CD4-positive, alpha-beta memory T cell (primary cell): ENCODE results near the gene CCDC71. TPM values are rescaled to one million over a fixed set of nuclear protein-coding genes. Genes with fewer than 3 reads are reported as not detected.

ENCODE experiments used
- CTCF ChIA-PET: fragments of 350-600 bp; sonication (Branson Sonifier 250); formaldehyde crosslinking; loops from one replicate; lab custom pipeline; 2021; ENCODE audit warnings: inconsistent platforms; ENCODE audit not compliant: partially characterized antibody; lab: Charles Lee
- POLR2A ChIA-PET: fragments of 350-600 bp; sonication (Branson Sonifier 250); formaldehyde crosslinking; loops from one replicate; lab custom pipeline; 2021; ENCODE audit not compliant: partially characterized antibody; lab: Charles Lee
- DNase-seq, 5 donors: peaks; one replicate each; pipeline versions ENCODE4 v3.0.0 to v3.0.0-alpha.2; 2020 to 2022; ENCODE audit warnings: mixed read lengths in 1 of 5
- H3K27ac ChIP-seq: one replicate; pipeline ENCODE4 v1.7.0; 2013; ENCODE audit warnings: low read depth, low read length
- H3K27me3 ChIP-seq: 2 replicates; pipeline ENCODE4 v1.7.0; 2013; ENCODE audit warnings: mild to moderate bottlenecking, low read length, moderate library complexity; ENCODE audit not compliant: insufficient read depth
- H3K36me3 ChIP-seq: 2 replicates; pipeline ENCODE4 v1.7.0; 2013; ENCODE audit warnings: mild to moderate bottlenecking, low read length, moderate library complexity; ENCODE audit not compliant: insufficient read depth
- H3K4me1 ChIP-seq: 2 replicates; pipeline ENCODE4 v1.7.0; 2013; ENCODE audit warnings: mild to moderate bottlenecking, low read length, moderate library complexity; ENCODE audit not compliant: insufficient read depth
- H3K4me3 ChIP-seq, 2 donors: one replicate each; pipeline ENCODE4 v1.7.0; 2013; ENCODE audit warnings: low read length in 2 of 2, mild to moderate bottlenecking in 1 of 2
- H3K9me3 ChIP-seq, 2 donors: one replicate each; pipeline ENCODE4 v1.7.0; 2013; ENCODE audit warnings: low read length in 2 of 2, control low read depth in 1 of 2; ENCODE audit not compliant: control insufficient read depth in 1 of 2
- H3K27ac Mint-ChIP-seq, 7 donors: one replicate each; pipeline ENCODE4 v1.8.0; 2020 to 2021; ENCODE audit warnings: mixed read lengths in 7 of 7, mild to moderate bottlenecking in 6 of 7, inconsistent platforms in 3 of 7, moderate library complexity in 3 of 7
- H3K27me3 Mint-ChIP-seq, 2 donors: one replicate each; pipeline ENCODE4 v1.8.0; 2020 to 2021; ENCODE audit warnings: mixed read lengths in 2 of 2
- H3K36me3 Mint-ChIP-seq, 2 donors: one replicate each; pipeline ENCODE4 v1.8.0; 2020 to 2021; ENCODE audit warnings: mixed read lengths in 2 of 2, inconsistent platforms in 1 of 2, mild to moderate bottlenecking in 1 of 2
- H3K4me1 Mint-ChIP-seq, 4 donors: one replicate each; pipeline ENCODE4 v1.8.0; 2020 to 2021; ENCODE audit warnings: mixed read lengths in 4 of 4, mild to moderate bottlenecking in 1 of 4
- H3K4me3 Mint-ChIP-seq, 8 donors: one replicate each; pipeline ENCODE4 v1.8.0; 2020 to 2021; ENCODE audit warnings: mixed read lengths in 8 of 8, mild to moderate bottlenecking in 7 of 8, moderate library complexity in 6 of 8, inconsistent platforms in 3 of 8
- H3K9me3 Mint-ChIP-seq, 8 donors: one replicate each; pipeline ENCODE4 v1.8.0; 2020 to 2021; ENCODE audit warnings: mixed read lengths in 8 of 8, mild to moderate bottlenecking in 5 of 8, inconsistent platforms in 3 of 8, moderate library complexity in 1 of 8
- intact Hi-C: fragments of 100-400 bp; cut with micrococcal nuclease; formaldehyde crosslinking; loops from one replicate; pipeline ENCODE4 v1.15.1; 2023
- polyA plus RNA-seq, 2 donors: library from polyadenylated mRNA; unstranded; fragments of 300-500 nt; fragmentation: Illumina TruSeq; gene quantifications; one replicate each; pipeline ENCODE4 v1.2.3, GENCODE V29; 2021
- total RNA-seq, 2 experiments: library from RNA; stranded (reverse); gene quantifications; one replicate each; pipeline ENCODE4 v1.2.3, GENCODE V29; 2021

Gene CCDC71
- total and polyA plus RNA-seq, 4 experiments from 2014 or later, result 0.13 to 33.5 (median 16.8) TPM

DNA sequence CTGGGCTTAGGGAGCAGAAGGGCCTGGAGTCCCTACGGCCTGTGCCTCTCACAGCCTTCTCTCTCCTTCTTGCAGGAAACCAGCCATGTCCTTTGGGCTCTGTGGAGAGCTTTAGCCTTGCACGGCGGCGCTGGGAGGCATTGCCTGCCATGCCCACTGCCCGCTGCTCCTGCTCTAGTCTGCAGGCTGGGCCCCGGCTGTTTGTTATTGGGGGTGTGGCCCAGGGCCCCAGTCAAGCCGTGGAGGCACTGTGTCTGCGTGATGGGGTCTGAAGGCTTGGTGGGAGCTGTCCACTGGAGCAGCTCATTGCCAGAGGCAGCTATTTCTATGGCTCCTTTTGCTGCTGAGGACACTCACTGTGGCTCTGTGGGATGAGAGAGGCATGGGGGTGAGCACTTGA, 9.4 kb upstream of the CCDC71 start:
- Histone ChIP-seq H3K9me3 (no peaks in the 10 kb centered on the region), H3K27ac (no peak overlapping the region), H3K4me3 (no peak overlapping the region), H3K36me3 (no peaks in the 10 kb centered on the region), H3K27me3 (no peaks in the 10 kb centered on the region), H3K4me1 (peaks cover 13% of the 10 kb centered on the region)
- intact Hi-C loops, result no loop called here
- CTCF ChIA-PET, result interaction anchor here (1.0 kb wide), 1 partner anchor 30 kb away, joined by 3 read pairs; no protein-coding TSS in a partner anchor
- POLR2A ChIA-PET, result interaction anchor here (1.2 kb wide), 1 partner anchor 154 kb away, joined by 3 read pairs; the partner anchor contains the start of gene NDUFAF3
- peaks cover 10 to 12% of the 10 kb centered on the region in 2 donors for H3K27me3 Mint-ChIP-seq
- no peak overlapping the region for H3K4me3 Mint-ChIP-seq
- peaks cover 0 to 1% of the 10 kb centered on the region in 2 donors for H3K36me3 Mint-ChIP-seq
- H3K27ac Mint-ChIP-seq, result no peak overlapping the region
- H3K9me3 Mint-ChIP-seq, result no peaks in the 10 kb centered on the region
- DNase-seq, result no peak
- H3K4me1 Mint-ChIP-seq, result peaks cover 3 to 15% (median 8%) of the 10 kb centered on the region in 4 donors

GRCh38 chr3:49174397-49174985, 8.4 kb upstream of the CCDC71 start:
- no peaks in the 10 kb centered on the region for H3K36me3 ChIP-seq
- no peaks in the 10 kb centered on the region for H3K9me3 ChIP-seq
- H3K4me1 ChIP-seq, result peaks cover 14% of the 10 kb centered on the region
- Mint-ChIP-seq H3K4me3 (peak overlapping the region in 1 of 8 donors; percentile 43), H3K36me3 (peaks cover 0 to 1% of the 10 kb centered on the region in 2 donors), H3K27ac (no peak overlapping the region), H3K4me1 (peaks cover 5 to 21% (median 11%) of the 10 kb centered on the region in 4 donors), H3K27me3 (peaks cover 8 to 9% of the 10 kb centered on the region in 2 donors), H3K9me3 (peaks cover 0 to 2% (median 0%) of the 10 kb centered on the region in 8 donors)
- H3K4me3 ChIP-seq, result no peak overlapping the region
- H3K27me3 ChIP-seq, result no peaks in the 10 kb centered on the region
- no peak for DNase-seq
- H3K27ac ChIP-seq, result no peak overlapping the region
- CTCF ChIA-PET, result no interaction called here
- intact Hi-C loops, result loop anchor here (5.0 kb wide), 1 partner anchor 103 kb away; the partner anchor contains the start of gene C3orf62
- POLR2A ChIA-PET, result interaction anchor here (1.2 kb wide), 1 partner anchor 153 kb away, joined by 3 read pairs; the partner anchor contains the start of gene NDUFAF3

DNA sequence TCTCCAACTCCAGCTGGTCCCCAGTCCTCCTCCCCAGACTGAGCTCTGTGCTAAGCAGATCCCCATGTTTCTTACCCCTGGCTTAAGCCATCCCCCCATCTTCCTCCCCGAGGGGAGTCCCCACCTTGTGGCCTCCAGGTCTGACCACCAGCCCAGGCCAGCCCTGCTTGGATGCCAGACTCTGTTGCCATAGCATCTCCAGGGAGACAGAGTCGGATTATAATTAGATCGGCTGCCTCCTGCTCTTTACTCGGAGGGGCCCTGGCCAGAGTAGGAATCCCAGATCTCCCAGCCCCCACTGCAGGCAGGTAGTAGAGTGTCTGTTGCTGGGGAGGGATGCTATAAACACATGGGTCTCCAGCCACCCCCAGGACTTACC, 7.7 kb upstream of the CCDC71 start:
- ChIA-PET POLR2A (no interaction called here), CTCF (no interaction called here)
- no peaks in the 10 kb centered on the region for H3K27me3 ChIP-seq
- no peaks in the 10 kb centered on the region for H3K9me3 ChIP-seq
- no peak overlapping the region for H3K4me3 ChIP-seq
- H3K36me3 ChIP-seq, result no peaks in the 10 kb centered on the region
- intact Hi-C loops, result loop anchor here (5.0 kb wide), 1 partner anchor 104 kb away; the partner anchor contains the start of gene C3orf62
- H3K27me3 Mint-ChIP-seq, result peaks cover under 1 to 2% of the 10 kb centered on the region in 2 donors
- DNase-seq, result no peak
- no peak overlapping the region for H3K4me3 Mint-ChIP-seq
- H3K9me3 Mint-ChIP-seq, result peaks cover 0 to 2% (median 0%) of the 10 kb centered on the region in 8 donors
- no peak overlapping the region for H3K27ac ChIP-seq
- H3K36me3 Mint-ChIP-seq, result peaks cover 0 to 1% of the 10 kb centered on the region in 2 donors
- no peak overlapping the region for H3K27ac Mint-ChIP-seq
- H3K4me1 Mint-ChIP-seq, result peaks cover 5 to 22% (median 11%) of the 10 kb centered on the region in 4 donors
- H3K4me1 ChIP-seq, result peaks cover 14% of the 10 kb centered on the region

- Histone ChIP-seq H3K27me3 (no peaks in the 10 kb centered on the region), H3K36me3 (no peaks in the 10 kb centered on the region), H3K9me3 (no peaks in the 10 kb centered on the region), H3K4me1 (peaks cover 14% of the 10 kb centered on the region), H3K4me3 (no peak overlapping the region), H3K27ac (no peak overlapping the region)
- Mint-ChIP-seq H3K9me3 (peaks cover 0 to 2% (median 0%) of the 10 kb centered on the region in 8 donors), H3K27me3 (no peaks in the 10 kb centered on the region), H3K36me3 (peaks cover 0 to 1% of the 10 kb centered on the region in 2 donors), H3K4me1 (peaks cover 5 to 22% (median 11%) of the 10 kb centered on the region in 4 donors), H3K27ac (no peak overlapping the region), H3K4me3 (no peak overlapping the region)
- ChIA-PET CTCF (no interaction called here), POLR2A (no interaction called here)
- intact Hi-C loops, result loop anchor here (5.0 kb wide), 1 partner anchor 104 kb away; the partner anchor contains the start of gene C3orf62
- no peak for DNase-seq
Measured at GRCh38 chr3:49173116-49173791, 7.1 kb upstream of the CCDC71 start.

DNA sequence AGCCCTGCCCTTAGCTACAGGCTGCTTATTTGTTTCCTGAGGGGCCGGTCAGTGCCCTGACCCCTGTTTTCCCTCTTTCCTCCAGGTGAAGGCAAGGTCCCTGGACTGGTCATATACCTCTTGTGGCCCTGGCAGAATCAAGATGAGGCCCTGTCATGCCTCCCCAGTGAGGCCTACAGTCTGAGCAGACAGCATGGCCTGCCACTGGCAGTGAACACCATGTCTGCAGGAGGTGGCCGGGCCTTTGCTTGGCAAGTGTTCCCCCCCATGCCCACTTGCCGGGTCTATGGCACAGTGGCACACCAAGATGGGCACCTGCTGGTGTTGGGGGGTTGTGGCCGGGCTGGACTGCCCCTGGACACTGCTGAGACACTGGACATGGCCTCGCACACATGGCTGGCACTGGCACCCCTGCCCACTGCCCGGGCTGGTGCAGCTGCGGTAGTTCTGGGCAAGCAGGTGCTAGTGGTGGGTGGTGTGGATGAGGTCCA, 6.5 kb upstream of the CCDC71 start:
- Mint-ChIP-seq H3K4me1 (peaks cover 5 to 22% (median 11%) of the 10 kb centered on the region in 4 donors), H3K9me3 (peaks cover 0 to 2% (median 0%) of the 10 kb centered on the region in 8 donors), H3K27ac (peak overlapping the region in 1 of 7 donors; percentile 36), H3K4me3 (peak overlapping the region in 5 of 8 donors; percentile 7 to 62 (median 31)), H3K36me3 (peaks cover 0 to 1% of the 10 kb centered on the region in 2 donors), H3K27me3 (no peaks in the 10 kb centered on the region)
- intact Hi-C loops, result loop anchor here (5.0 kb wide), 1 partner anchor 105 kb away; the partner anchor contains the start of gene C3orf62
- DNase-seq, result no peak
- ChIA-PET POLR2A (no interaction called here), CTCF (interaction anchor here (1.1 kb wide), 1 partner anchor 14 kb away, joined by 3 read pairs; no protein-coding TSS in a partner anchor)
- H3K27me3 ChIP-seq, result no peaks in the 10 kb centered on the region
- no peak overlapping the region for H3K4me3 ChIP-seq
- peaks cover 14% of the 10 kb centered on the region for H3K4me1 ChIP-seq
- no peaks in the 10 kb centered on the region for H3K36me3 ChIP-seq
- no peaks in the 10 kb centered on the region for H3K9me3 ChIP-seq
- no peak overlapping the region for H3K27ac ChIP-seq

GRCh38 chr3:49171775-49172500, 5.8 kb upstream of the CCDC71 start:
- no peaks in the 10 kb centered on the region for H3K9me3 ChIP-seq
- CTCF ChIA-PET, result interaction anchor here (0.9 to 3.6 kb wide), 12 partner anchors 8 to 277 kb away, joined by 3 to 27 read pairs (median 6); partner anchors contain the start of genes QRICH1 and USP4
- peak overlapping the region in 2 of 7 donors; percentile 14 to 66 for H3K27ac Mint-ChIP-seq
- peak in 1 of 5 donors; percentile 3 for DNase-seq
- H3K4me1 ChIP-seq, result peaks cover 14% of the 10 kb centered on the region
- H3K9me3 Mint-ChIP-seq, result peaks cover 0 to 2% (median 0%) of the 10 kb centered on the region in 8 donors
- POLR2A ChIA-PET, result interaction anchor here (0.8 to 2.5 kb wide), 6 partner anchors 14 to 298 kb away, joined by 3 to 12 read pairs (median 6); partner anchors contain the start of genes DAG1, NICN1, QRICH1 and USP4
- H3K4me3 ChIP-seq, result peak overlapping the region; percentile 57 to 72
- H3K27me3 ChIP-seq, result no peaks in the 10 kb centered on the region
- intact Hi-C loops, result loop anchor here (1.0 to 5.0 kb wide), 3 partner anchors 51 to 277 kb away; partner anchors contain the start of genes C3orf62 and USP19
- H3K27ac ChIP-seq, result peak overlapping the region; percentile 32
- H3K36me3 Mint-ChIP-seq, result peaks cover 0 to 1% of the 10 kb centered on the region in 2 donors
- no peaks in the 10 kb centered on the region for H3K27me3 Mint-ChIP-seq
- H3K4me3 Mint-ChIP-seq, result peak overlapping the region in 7 of 8 donors; percentile 40 to 88 (median 66)
- no peaks in the 10 kb centered on the region for H3K36me3 ChIP-seq
- H3K4me1 Mint-ChIP-seq, result peaks cover 5 to 23% (median 11%) of the 10 kb centered on the region in 4 donors
